A549 (cell line): ENCODE results near the gene E4F1. TPM values are rescaled to one million over a fixed set of nuclear protein-coding genes. Genes with fewer than 3 reads are reported as not detected.

Experiments
- ATAC-seq, 2 experiments: fragments of 200-7000 bp in 1 of 2; fragments of >200 bp in 1 of 2; cut with Nextera tagmentation in 1 of 2; cut with Tn5 transposase in 1 of 2; 3 replicates each; pipeline versions ENCODE4 v1.8.0 to v1.9.1; 2018 to 2020; ENCODE audit warnings: mild to moderate bottlenecking in 1 of 2, moderate library complexity in 1 of 2
- CTCF ChIA-PET: fragments of 300-600 bp; sonication (Branson Sonifier 250); formaldehyde crosslinking; extraction: SDS; loops from one replicate; lab custom pipeline; 2021; ENCODE audit warnings: antibody characterized with exemption, inconsistent platforms; lab: Yijun Ruan, JAX
- POLR2A ChIA-PET: fragments of 350-600 bp; formaldehyde crosslinking; extraction: SDS; loops from one replicate; lab custom pipeline; 2021; ENCODE audit warnings: antibody characterized with exemption, inconsistent platforms; lab: Yijun Ruan, JAX
- DNase-seq, 2 experiments: peaks; one replicate each; pipeline versions ENCODE4 v3.0.0 to v3.0.0-alpha.2; 2011 to 2016; ENCODE audit warnings: low read depth in 1 of 2, low spot score in 1 of 2
- FAIRE-seq: peaks from 2 replicates; lab custom pipeline; 2011; peaks lifted over from hg19 to GRCh38; lab: Jason Lieb, UNC
- H3K27ac ChIP-seq, 2 experiments: fragments of >200 bp; sonication (Bioruptor Twin); formaldehyde crosslinking; 3 replicates each; pipeline ENCODE4 v1.5.1; 2016 to 2017
- H3K4me1 ChIP-seq: fragments of >200 bp; sonication (Bioruptor Twin); formaldehyde crosslinking; 3 replicates; pipeline ENCODE4 v1.6.1; 2016
- H3K4me2 ChIP-seq: fragments of >200 bp; sonication (Bioruptor Twin); formaldehyde crosslinking; 3 replicates; pipeline ENCODE4 v1.6.1; 2016
- H3K4me3 ChIP-seq: fragments of >200 bp; sonication (Bioruptor Twin); formaldehyde crosslinking; 3 replicates; pipeline ENCODE4 v1.5.1; 2016
- H3K9me3 ChIP-seq: fragments of >200 bp; sonication (Bioruptor Twin); formaldehyde crosslinking; 3 replicates; pipeline ENCODE4 v1.6.1; 2016
- CBX2 ChIP-seq: fragments of 200-600 bp; sonication (generic); IDR thresholded peaks from 2 replicates; pipeline ENCODE4 v1.6.1; 2016; ENCODE audit warnings: low read depth, mild to moderate bottlenecking, borderline replicate concordance
- CBX8 ChIP-seq: fragments of 200-600 bp; sonication (generic); IDR thresholded peaks from 2 replicates; pipeline ENCODE4 v1.6.1; 2016
- CEBPB ChIP-seq, 2 experiments: fragments of >200 bp in 1 of 2; sonication (Bioruptor Twin) in 1 of 2; formaldehyde crosslinking in 1 of 2; IDR thresholded peaks; 2 replicates each; pipeline ENCODE4 v1.6.1; 2012 to 2016
- FOSL2 ChIP-seq, 2 experiments: fragments of 450-650 bp in 1 of 2; fragments of >200 bp in 1 of 2; sonication (Bioruptor Twin) in 1 of 2; formaldehyde crosslinking; IDR thresholded peaks; 2 replicates each; pipeline versions ENCODE4 v1.5.0 to v1.6.1; 2016 to 2020; ENCODE audit warnings: mild to moderate bottlenecking in 1 of 2, moderate library complexity in 1 of 2
- FOXS1 ChIP-seq: fragments of 250-450 bp; sonication (Bioruptor Pico); IDR thresholded peaks from 2 replicates; pipeline ENCODE4 v1.5.0; 2020; ENCODE audit warnings: mild to moderate bottlenecking, moderate library complexity
- GATA3 ChIP-seq: IDR thresholded peaks from 2 replicates; pipeline ENCODE4 v1.6.1; 2012; ENCODE audit warnings: borderline replicate concordance
- HOXA7 ChIP-seq: fragments of 250-450 bp; sonication (Bioruptor Pico); IDR thresholded peaks from 2 replicates; pipeline ENCODE4 v1.5.0; 2020; ENCODE audit warnings: mild to moderate bottlenecking, moderate library complexity
- HOXB13 ChIP-seq: fragments of 250-450 bp; sonication (Bioruptor Pico); IDR thresholded peaks from 2 replicates; pipeline ENCODE4 v1.5.0; 2020; ENCODE audit warnings: low read depth, mild to moderate bottlenecking, moderate library complexity
- HOXB5 ChIP-seq: fragments of 250-450 bp; sonication (Bioruptor Pico); IDR thresholded peaks from 2 replicates; pipeline ENCODE4 v1.5.0; 2020; ENCODE audit warnings: mild to moderate bottlenecking, moderate library complexity
- POLR2A ChIP-seq: IDR thresholded peaks from 2 replicates; pipeline ENCODE4 v1.6.1; 2012; ENCODE audit warnings: mild to moderate bottlenecking, low read length
- RAD21 ChIP-seq, 2 experiments: fragments of >200 bp in 1 of 2; sonication (Bioruptor Twin) in 1 of 2; formaldehyde crosslinking in 1 of 2; IDR thresholded peaks in 1 of 2; conservative IDR thresholded peaks in 1 of 2; 2 replicates in 1 of 2; 3 replicates in 1 of 2; pipeline ENCODE4 v1.6.1; 2012 to 2018; ENCODE audit warnings: inconsistent platforms in 1 of 2
- RCOR1 ChIP-seq: fragments of 150-350 bp; IDR thresholded peaks from 2 replicates; pipeline ENCODE4 v1.6.1; 2014; ENCODE audit warnings: antibody characterized with exemption, low read length, low read depth
- RNF2 ChIP-seq: fragments of 200-600 bp; sonication (generic); IDR thresholded peaks from 2 replicates; pipeline ENCODE4 v1.6.1; 2016; ENCODE audit warnings: low read depth, mild to moderate bottlenecking, antibody characterized with exemption, moderate library complexity, borderline replicate concordance
- TFCP2L1 ChIP-seq: fragments of 250-450 bp; sonication (Bioruptor Pico); IDR thresholded peaks from 2 replicates; pipeline ENCODE4 v1.5.0; 2021; ENCODE audit warnings: mild to moderate bottlenecking
- USF2 ChIP-seq: fragments of 450-650 bp; IDR thresholded peaks from 2 replicates; pipeline ENCODE4 v1.6.1; 2014; ENCODE audit warnings: antibody characterized with exemption
- ZFP36 ChIP-seq: fragments of 450-650 bp; IDR thresholded peaks from 2 replicates; pipeline ENCODE4 v1.6.1; 2014; ENCODE audit warnings: borderline replicate concordance; ENCODE audit not compliant: partially characterized antibody
- ZSCAN20 ChIP-seq: fragments of 250-450 bp; sonication (Bioruptor Pico); IDR thresholded peaks from 2 replicates; pipeline ENCODE4 v1.8.0; 2022; ENCODE audit warnings: mild to moderate bottlenecking, moderate library complexity
- WGBS: methylation state at CpG from one replicate; pipeline ENCODE4 v1.1.6; 2017; ENCODE audit errors: missing lambda C conversion rate; 5-methylcytosine and 5-hydroxymethylcytosine counted together
- polyA plus RNA-seq, 4 experiments: library from polyadenylated mRNA; depleted of rRNA in 3 of 4; stranded (reverse); fragments of >200 nt; fragmentation: RNase III in 1 of 4; extraction: RNeasy Plus Mini Kit Qiagen cat#74134 plus additional on column Dnase treatment in 1 of 4; gene quantifications; 2 replicates in 3 of 4; 3 replicates in 1 of 4; pipeline ENCODE4 v1.2.3, GENCODE V29; 2011 to 2017
- TF ChIP-seq, protein P1 (sequence below): fragments of >200 bp; sonication (Bioruptor Twin); formaldehyde crosslinking; IDR thresholded peaks from 3 replicates; pipeline ENCODE4 v1.6.1; 2016
- TF ChIP-seq, protein P2 (sequence below): fragments of >200 bp; sonication (Bioruptor Twin); formaldehyde crosslinking; IDR thresholded peaks from 2 replicates; pipeline ENCODE4 v1.6.1; 2016
- TF ChIP-seq, protein P3 (sequence below): fragments of 200-600 bp; sonication (generic); IDR thresholded peaks from 2 replicates; pipeline ENCODE4 v1.6.1; 2016; ENCODE audit warnings: antibody characterized with exemption, mild to moderate bottlenecking, moderate library complexity
- TF ChIP-seq, protein P4 (sequence below): IDR thresholded peaks from 2 replicates; pipeline ENCODE4 v1.6.1; 2012; ENCODE audit warnings: low read depth, borderline replicate concordance

The E4F1 gene
- polyA plus RNA-seq, 2 of the 4 experiments (the other 2 are of a cell fraction) = 10.4 to 23.3 TPM

DNA sequence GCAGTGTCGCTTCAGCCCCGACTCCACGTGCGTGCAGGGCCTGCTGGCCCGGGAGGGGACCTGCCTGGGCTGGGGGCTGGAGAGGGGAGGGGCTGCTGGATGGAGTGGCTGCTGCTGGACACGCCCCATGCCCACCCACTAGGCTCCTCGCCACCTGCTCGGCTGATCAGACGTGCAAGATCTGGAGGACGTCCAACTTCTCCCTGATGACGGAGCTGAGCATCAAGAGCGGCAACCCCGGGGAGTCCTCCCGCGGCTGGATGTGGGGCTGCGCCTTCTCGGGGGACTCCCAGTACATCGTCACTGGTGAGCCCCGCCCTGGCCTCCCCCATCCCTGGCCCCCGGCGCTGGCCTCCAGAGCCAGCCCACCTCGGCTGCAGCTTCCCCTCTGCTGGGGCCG is 15.1 kb upstream of the E4F1 start:
- ChIA-PET POLR2A (no interaction called here), CTCF (interaction anchor here (1.7 to 4.8 kb wide), 2 partner anchors 14 to 292 kb away, joined by 3 to 28 read pairs; no protein-coding TSS in a partner anchor)
- H3K4me2 ChIP-seq = no peak overlapping the region
- DNase-seq (no peak), FAIRE-seq (no peak), ATAC-seq (no peak)
- TF ChIP-seq HOXB5 (CRISPR knock-in tag) = no peak
- TF ChIP-seq RAD21 (conservative IDR thresholded peaks at IDR 0.05 in 1 of 2, IDR thresholded peaks at IDR 0.05 in 1 of 2) = no peak
- no peak for TF ChIP-seq GATA3
- TF ChIP-seq, protein P1, sequence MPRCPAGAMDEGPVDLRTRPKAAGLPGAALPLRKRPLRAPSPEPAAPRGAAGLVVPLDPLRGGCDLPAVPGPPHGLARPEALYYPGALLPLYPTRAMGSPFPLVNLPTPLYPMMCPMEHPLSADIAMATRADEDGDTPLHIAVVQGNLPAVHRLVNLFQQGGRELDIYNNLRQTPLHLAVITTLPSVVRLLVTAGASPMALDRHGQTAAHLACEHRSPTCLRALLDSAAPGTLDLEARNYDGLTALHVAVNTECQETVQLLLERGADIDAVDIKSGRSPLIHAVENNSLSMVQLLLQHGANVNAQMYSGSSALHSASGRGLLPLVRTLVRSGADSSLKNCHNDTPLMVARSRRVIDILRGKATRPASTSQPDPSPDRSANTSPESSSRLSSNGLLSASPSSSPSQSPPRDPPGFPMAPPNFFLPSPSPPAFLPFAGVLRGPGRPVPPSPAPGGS = no peak
- TF ChIP-seq RCOR1 = no peak
- TF ChIP-seq CEBPB (IDR thresholded peaks at IDR 0.05) = no peak
- no peak for TF ChIP-seq HOXA7 (CRISPR knock-in tag)
- TF ChIP-seq RNF2 = no peak
- no peak for TF ChIP-seq CBX2
- no peak for TF ChIP-seq FOSL2 (IDR thresholded peaks at IDR 0.05)
- no peak for TF ChIP-seq FOSL2 (CRISPR knock-in tag; IDR thresholded peaks at IDR 0.05)
- no peak for TF ChIP-seq ZSCAN20 (CRISPR knock-in tag)
- TF ChIP-seq HOXB13 = no peak
- TF ChIP-seq FOXS1 (CRISPR knock-in tag) = no peak
- TF ChIP-seq, protein P2, sequence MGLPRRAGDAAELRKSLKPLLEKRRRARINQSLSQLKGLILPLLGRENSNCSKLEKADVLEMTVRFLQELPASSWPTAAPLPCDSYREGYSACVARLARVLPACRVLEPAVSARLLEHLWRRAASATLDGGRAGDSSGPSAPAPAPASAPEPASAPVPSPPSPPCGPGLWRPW = no peak
- 95% methylated on average over 18 of the region's 23 CpGs for WGBS
- peaks cover 30% of the 10 kb centered on the region for H3K4me1 ChIP-seq
- no peak overlapping the region for H3K27ac ChIP-seq
- H3K9me3 ChIP-seq = no peaks in the 10 kb centered on the region
- no peak overlapping the region for H3K4me3 ChIP-seq

DNA sequence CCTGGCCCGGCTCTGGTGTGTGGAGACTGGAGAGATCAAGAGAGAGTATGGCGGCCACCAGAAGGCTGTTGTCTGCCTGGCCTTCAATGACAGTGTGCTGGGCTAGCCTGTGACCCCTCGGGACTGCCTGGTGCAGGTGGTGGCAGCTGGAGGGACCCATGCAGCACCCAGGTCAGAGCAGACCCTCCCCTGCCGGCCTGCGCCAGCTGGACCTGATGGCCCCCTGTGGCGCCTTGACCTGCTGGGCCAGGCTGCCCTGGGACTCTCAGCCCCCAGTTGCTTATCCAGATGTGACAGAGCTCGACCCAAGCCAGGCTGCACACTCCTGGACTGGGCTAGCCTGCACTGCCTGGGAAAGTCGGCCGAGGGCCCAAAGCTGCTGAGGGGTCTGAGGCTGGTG is 14.6 kb upstream of the E4F1 start:
- H3K9me3 ChIP-seq = no peaks in the 10 kb centered on the region
- no peak overlapping the region for H3K4me3 ChIP-seq
- FAIRE-seq (no peak), DNase-seq (no peak), ATAC-seq (no peak)
- H3K27ac ChIP-seq = no peak overlapping the region
- no peak overlapping the region for H3K4me2 ChIP-seq
- ChIA-PET CTCF (interaction anchor here (1.1 to 4.8 kb wide), 2 partner anchors 14 to 68 kb away, joined by 4 to 28 read pairs; no protein-coding TSS in a partner anchor), POLR2A (no interaction called here)
- WGBS = 97% methylated on average over 9 of the region's 9 CpGs
- H3K4me1 ChIP-seq = peaks cover 31% of the 10 kb centered on the region
- no peak for TF ChIP-seq CBX8
- TF ChIP-seq USF2 = no peak
- TF ChIP-seq TFCP2L1 (CRISPR knock-in tag) = no peak
- TF ChIP-seq FOSL2 (IDR thresholded peaks at IDR 0.05) = no peak
- TF ChIP-seq FOSL2 (CRISPR knock-in tag; IDR thresholded peaks at IDR 0.05) = no peak
- TF ChIP-seq, protein P3, sequence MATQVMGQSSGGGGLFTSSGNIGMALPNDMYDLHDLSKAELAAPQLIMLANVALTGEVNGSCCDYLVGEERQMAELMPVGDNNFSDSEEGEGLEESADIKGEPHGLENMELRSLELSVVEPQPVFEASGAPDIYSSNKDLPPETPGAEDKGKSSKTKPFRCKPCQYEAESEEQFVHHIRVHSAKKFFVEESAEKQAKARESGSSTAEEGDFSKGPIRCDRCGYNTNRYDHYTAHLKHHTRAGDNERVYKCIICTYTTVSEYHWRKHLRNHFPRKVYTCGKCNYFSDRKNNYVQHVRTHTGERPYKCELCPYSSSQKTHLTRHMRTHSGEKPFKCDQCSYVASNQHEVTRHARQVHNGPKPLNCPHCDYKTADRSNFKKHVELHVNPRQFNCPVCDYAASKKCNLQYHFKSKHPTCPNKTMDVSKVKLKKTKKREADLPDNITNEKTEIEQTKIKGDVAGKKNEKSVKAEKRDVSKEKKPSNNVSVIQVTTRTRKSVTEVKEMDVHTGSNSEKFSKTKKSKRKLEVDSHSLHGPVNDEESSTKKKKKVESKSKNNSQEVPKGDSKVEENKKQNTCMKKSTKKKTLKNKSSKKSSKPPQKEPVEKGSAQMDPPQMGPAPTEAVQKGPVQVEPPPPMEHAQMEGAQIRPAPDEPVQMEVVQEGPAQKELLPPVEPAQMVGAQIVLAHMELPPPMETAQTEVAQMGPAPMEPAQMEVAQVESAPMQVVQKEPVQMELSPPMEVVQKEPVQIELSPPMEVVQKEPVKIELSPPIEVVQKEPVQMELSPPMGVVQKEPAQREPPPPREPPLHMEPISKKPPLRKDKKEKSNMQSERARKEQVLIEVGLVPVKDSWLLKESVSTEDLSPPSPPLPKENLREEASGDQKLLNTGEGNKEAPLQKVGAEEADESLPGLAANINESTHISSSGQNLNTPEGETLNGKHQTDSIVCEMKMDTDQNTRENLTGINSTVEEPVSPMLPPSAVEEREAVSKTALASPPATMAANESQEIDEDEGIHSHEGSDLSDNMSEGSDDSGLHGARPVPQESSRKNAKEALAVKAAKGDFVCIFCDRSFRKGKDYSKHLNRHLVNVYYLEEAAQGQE = no peak
- TF ChIP-seq FOXS1 (CRISPR knock-in tag) = no peak
- TF ChIP-seq POLR2A = no peak
- no peak for TF ChIP-seq ZFP36
- TF ChIP-seq HOXB5 (CRISPR knock-in tag) = no peak
- TF ChIP-seq, protein P4, sequence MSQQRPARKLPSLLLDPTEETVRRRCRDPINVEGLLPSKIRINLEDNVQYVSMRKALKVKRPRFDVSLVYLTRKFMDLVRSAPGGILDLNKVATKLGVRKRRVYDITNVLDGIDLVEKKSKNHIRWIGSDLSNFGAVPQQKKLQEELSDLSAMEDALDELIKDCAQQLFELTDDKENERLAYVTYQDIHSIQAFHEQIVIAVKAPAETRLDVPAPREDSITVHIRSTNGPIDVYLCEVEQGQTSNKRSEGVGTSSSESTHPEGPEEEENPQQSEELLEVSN = no peak
- no peak for TF ChIP-seq RNF2
- TF ChIP-seq, all 56 proteins: peak for 0
